Muscle of leg (tissue), 11 donors: ENCODE data around the gene CRAMP1. TPM values are rescaled to one million over a fixed set of nuclear protein-coding genes. Genes with fewer than 3 reads are reported as not detected.

Source experiments
- DNase-seq: peaks from one replicate; pipeline ENCODE4 v3.0.0; 2013
- H3K27ac ChIP-seq: one replicate; pipeline ENCODE4 v1.5.1; 2013; ENCODE audit warnings: mild to moderate bottlenecking, low read length, control low read depth
- H3K27me3 ChIP-seq: one replicate; pipeline ENCODE4 v1.6.1; 2013; ENCODE audit warnings: low read length; ENCODE audit not compliant: control insufficient read depth, insufficient read depth
- H3K36me3 ChIP-seq: one replicate; pipeline ENCODE4 v1.6.1; 2013; ENCODE audit warnings: low read length; ENCODE audit not compliant: control insufficient read depth, insufficient read depth
- H3K4me1 ChIP-seq: one replicate; pipeline ENCODE4 v1.6.1; 2013; ENCODE audit warnings: low read length; ENCODE audit not compliant: control insufficient read depth, insufficient read depth
- H3K4me3 ChIP-seq: one replicate; pipeline ENCODE4 v1.5.1; 2013; ENCODE audit warnings: low read length, control low read depth
- H3K9me3 ChIP-seq: replicated peaks from 2 replicates; pipeline ENCODE4 v1.6.1; 2013; ENCODE audit warnings: low read depth, low read length; ENCODE audit not compliant: control insufficient read depth
- WGBS: methylation state at CpG from one replicate; pipeline ENCODE4 v1.1.5; 2013; ENCODE audit warnings: missing lambda C conversion rate; ENCODE audit not compliant: insufficient coverage; 5-methylcytosine and 5-hydroxymethylcytosine counted together
- polyA plus RNA-seq, 8 donors: library from polyadenylated mRNA; unstranded; fragments of 120-200 nt; gene quantifications; one replicate each; pipeline versions ENCODE4 v1.2.1 to v1.2.3, GENCODE V29; 2013; ENCODE audit warnings: inconsistent platforms in 1 of 8, low replicate concordance in 1 of 8; ENCODE audit not compliant: insufficient read length in 8 of 8, insufficient read depth in 1 of 8
- total RNA-seq: library from RNA; stranded (reverse); fragments of 120-200 nt; gene quantifications from one replicate; pipeline ENCODE4 v1.2.4, GENCODE V29; 2013

CRAMP1 gene
- total and polyA plus RNA-seq, 9 donors, result 7.2 to 19.1 (median 14.0) TPM

DNA sequence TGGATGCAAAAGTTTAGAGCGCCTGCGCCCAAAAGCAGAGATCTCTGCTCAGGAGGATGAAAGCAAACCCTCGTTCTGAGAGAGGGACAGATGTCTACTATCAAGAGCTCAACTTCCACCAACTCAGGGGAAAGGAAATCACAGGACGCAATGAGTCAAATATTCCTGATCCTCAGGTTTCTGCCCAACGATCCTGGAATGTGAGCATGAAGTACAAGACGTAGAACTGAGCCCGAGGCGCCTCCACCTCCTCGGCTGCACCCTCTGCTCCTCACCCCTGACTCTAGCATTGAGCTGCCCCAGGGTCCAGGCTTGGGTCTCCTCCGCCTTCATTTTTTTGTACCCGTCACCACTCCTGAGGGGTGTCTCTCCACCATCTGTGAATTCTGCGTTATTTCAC lies 15.6 kb upstream of the CRAMP1 start:
- Histone ChIP-seq H3K27me3 (no peaks in the 10 kb centered on the region), H3K27ac (no peak overlapping the region), H3K9me3 (no peaks in the 10 kb centered on the region), H3K4me1 (no peaks in the 10 kb centered on the region), H3K4me3 (no peak overlapping the region), H3K36me3 (peaks cover 4% of the 10 kb centered on the region)
- DNase-seq, result no peak
- WGBS, result 90% methylated on average over 7 of the region's 12 CpGs

DNA sequence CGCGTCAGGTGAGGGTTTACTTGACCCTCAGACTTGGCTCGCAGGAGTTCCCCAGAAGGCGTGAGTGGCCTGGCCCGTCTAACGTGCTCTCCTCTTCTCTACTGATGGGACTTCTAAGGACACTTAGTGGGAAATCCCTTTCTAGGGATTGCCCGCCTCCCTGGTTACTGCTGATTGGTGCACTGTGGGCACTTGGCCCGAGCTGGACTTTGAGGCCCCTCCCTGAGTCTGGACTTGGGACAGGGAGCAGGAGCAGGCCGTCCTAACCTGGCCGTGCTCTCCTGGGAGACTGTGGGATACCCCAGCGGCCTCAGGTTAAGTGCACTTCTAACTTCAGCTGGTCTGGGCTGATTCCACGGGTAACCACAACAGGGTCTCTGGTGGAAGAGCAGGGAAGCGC lies 15.0 kb upstream of the CRAMP1 start:
- no peak for DNase-seq
- Histone ChIP-seq H3K27me3 (no peaks in the 10 kb centered on the region), H3K4me1 (no peaks in the 10 kb centered on the region), H3K9me3 (no peaks in the 10 kb centered on the region), H3K27ac (no peak overlapping the region), H3K36me3 (peaks cover 10% of the 10 kb centered on the region), H3K4me3 (no peak overlapping the region)
- WGBS, result 85% methylated on average over 9 of the region's 13 CpGs

DNA sequence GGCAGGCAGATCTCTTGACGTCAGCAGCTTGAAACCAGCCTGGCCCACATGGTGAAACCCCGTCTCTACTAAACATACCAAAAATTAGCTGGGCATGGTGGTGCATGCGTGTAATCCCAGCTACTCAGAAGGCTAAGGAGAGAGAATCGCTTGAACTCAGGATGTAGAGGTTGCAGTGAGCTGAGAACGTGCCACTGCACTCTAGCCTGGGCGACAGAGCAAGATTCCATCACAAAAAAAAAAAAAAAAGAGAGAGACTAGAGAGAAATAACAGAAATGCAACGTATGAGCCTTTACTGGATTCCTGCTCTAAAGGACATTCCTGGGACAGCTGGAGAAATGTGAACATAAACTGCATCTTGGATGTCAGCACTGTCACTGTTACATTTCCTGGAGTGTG lies 11.1 kb upstream of the CRAMP1 start:
- H3K27ac ChIP-seq, result no peak overlapping the region
- no peaks in the 10 kb centered on the region for H3K4me1 ChIP-seq
- no peaks in the 10 kb centered on the region for H3K9me3 ChIP-seq
- peaks cover 16% of the 10 kb centered on the region for H3K36me3 ChIP-seq
- WGBS, result 90% methylated on average over 3 of the region's 7 CpGs
- H3K27me3 ChIP-seq, result no peaks in the 10 kb centered on the region
- H3K4me3 ChIP-seq, result no peak overlapping the region
- no peak for DNase-seq

DNA sequence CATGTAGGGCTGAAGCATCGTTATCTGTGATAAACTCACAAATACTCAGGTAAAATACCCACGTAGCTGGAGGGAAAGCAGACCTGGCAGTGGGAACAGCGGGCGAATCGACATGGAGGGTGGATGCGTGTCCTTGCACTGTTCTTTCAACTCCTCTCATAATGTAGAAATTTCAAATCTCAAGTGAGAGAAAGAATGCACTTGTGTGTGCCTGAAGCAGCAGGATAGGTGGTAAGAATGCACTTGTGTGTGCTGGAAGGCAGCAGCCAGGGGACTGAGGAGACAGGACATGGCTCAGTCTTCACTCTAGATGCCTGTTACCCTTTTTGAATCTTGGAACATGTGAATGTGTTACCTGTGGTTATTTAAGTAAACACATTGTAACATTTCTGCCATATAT lies 10.7 kb upstream of the CRAMP1 start:
- H3K27me3 ChIP-seq, result no peaks in the 10 kb centered on the region
- WGBS, result no CpG with 5 or more reads among the region's 6 CpGs
- H3K4me3 ChIP-seq, result no peak overlapping the region
- peaks cover 20% of the 10 kb centered on the region for H3K36me3 ChIP-seq
- no peak for DNase-seq
- H3K27ac ChIP-seq, result no peak overlapping the region
- H3K9me3 ChIP-seq, result no peaks in the 10 kb centered on the region
- H3K4me1 ChIP-seq, result no peaks in the 10 kb centered on the region

DNA sequence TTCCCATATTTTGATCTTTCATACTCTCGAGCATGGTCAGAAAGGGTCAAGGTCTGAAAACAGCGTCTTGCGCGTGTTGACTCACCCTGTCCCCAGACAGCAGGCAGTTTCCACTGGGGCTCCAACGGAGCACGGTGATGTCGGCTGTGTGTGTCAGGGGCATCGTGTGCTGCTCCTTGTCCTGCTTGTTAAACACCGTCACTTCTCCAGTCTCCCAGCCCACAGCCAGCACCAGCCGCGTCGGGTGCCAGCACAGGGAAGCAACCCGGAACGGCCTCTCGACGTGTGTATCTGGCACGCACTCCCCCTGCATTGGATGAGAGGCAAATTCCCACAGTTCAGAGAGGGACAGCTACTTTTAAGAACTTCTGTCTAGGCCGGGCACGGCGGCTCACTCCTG lies 9.9 kb upstream of the CRAMP1 start:
- Histone ChIP-seq H3K36me3 (peaks cover 21% of the 10 kb centered on the region), H3K27ac (no peak overlapping the region)
- no peak for DNase-seq

DNA sequence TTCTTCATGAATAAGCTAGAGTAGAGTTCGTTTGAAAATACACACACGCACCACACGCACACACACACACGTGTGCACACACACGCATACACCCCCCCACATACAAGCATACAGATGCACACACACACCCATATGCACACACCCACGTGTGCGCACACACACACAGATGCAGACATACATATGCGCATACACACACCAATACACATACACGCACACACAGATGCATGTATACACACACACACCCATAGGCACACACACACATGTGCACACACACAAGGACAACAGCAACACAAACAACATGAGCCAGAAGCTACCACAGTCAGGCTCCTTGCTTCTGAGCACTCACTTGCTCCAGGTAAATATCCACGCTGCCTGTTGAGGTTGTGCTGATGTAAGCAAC lies 5.4 kb upstream of the CRAMP1 start:
- H3K4me1 ChIP-seq, result peaks cover 18% of the 10 kb centered on the region
- no peaks in the 10 kb centered on the region for H3K9me3 ChIP-seq
- no peak for DNase-seq
- H3K36me3 ChIP-seq, result peaks cover 19% of the 10 kb centered on the region
- H3K27ac ChIP-seq, result no peak overlapping the region
- 93% methylated on average over 9 of the region's 10 CpGs for WGBS
- no peak overlapping the region for H3K4me3 ChIP-seq
- no peaks in the 10 kb centered on the region for H3K27me3 ChIP-seq

More for the DNA sequence above, 9.9 kb upstream of the CRAMP1 start:
- WGBS, result 93% methylated on average over 19 of the region's 20 CpGs
- Histone ChIP-seq H3K4me3 (no peak overlapping the region), H3K27me3 (no peaks in the 10 kb centered on the region), H3K9me3 (no peaks in the 10 kb centered on the region), H3K4me1 (no peaks in the 10 kb centered on the region)

DNA sequence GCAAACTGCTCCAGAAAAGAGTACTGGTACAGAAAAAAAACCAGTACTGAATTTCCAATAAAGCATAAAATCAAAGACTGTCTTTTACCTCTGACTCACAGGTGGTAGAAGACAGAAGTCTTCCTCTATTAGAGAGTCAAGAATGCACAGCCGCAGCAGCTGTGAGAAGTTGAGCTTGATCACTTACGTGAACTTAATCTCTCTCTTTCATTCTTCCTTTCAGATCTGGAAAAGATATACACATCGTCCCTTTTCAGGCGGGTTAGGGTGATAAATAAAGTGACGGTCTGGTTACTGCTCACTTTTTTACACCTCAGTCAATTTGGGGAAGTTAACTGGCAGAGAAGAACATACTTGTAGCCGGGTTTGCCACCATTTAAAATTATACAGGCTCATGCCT lies 4.2 kb upstream of the CRAMP1 start:
- no peak overlapping the region for H3K27ac ChIP-seq
- H3K27me3 ChIP-seq, result no peaks in the 10 kb centered on the region
- no peaks in the 10 kb centered on the region for H3K9me3 ChIP-seq
- no peak for DNase-seq
- WGBS, result 60% methylated on average over 1 of the region's 6 CpGs
- H3K4me3 ChIP-seq, result no peak overlapping the region
- H3K4me1 ChIP-seq, result peaks cover 22% of the 10 kb centered on the region
- peaks cover 13% of the 10 kb centered on the region for H3K36me3 ChIP-seq

DNA sequence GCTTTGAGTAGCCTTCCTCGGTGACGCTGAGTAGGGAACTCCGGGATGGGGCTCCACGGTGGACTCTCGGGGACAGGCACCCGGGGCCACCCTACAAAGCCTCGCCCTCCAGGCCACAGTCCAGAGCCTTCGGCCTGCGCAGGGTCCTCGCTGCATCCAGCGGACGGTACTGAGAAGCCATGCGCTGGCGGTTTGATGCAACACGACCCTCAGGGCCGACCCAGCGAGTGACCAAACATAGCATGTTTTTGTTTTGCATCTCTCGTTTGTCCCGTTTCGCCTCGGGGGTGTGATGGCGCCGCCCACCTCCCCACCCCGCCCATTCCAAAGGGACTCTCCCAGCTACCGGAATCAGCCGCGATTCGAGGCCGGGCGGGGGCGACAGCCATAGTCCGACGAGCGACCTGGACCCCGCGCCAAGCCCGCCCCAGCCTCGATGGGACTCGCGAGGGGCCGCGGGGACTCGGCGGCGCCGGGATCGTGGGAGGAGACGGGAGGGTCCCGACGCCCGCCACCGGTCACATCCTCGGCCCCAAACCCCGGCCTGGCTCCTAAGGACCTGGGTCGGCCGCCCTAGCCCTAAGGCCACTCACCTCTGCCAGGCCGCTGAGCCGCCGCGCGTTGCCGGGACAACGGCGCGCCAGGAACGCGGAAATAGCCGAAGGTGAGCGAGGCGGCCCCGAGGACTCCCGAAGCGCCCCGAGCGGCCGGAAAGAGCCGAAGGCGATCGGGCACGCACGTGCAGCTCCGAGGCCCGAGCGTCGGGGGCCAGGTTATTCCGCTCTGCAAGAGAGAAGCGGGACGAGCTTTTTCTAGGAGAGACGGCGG lies 1.9 kb upstream of the CRAMP1 start:
- Histone ChIP-seq H3K4me1 (peaks cover 36% of the 10 kb centered on the region), H3K27me3 (no peaks in the 10 kb centered on the region), H3K36me3 (peaks cover 13% of the 10 kb centered on the region), H3K4me3 (peak overlapping the region; percentile 66), H3K9me3 (no peaks in the 10 kb centered on the region), H3K27ac (peak overlapping the region; percentile 87)
- under 1% methylated on average over 89 of the region's 90 CpGs for WGBS
- DNase-seq, result peak; percentile 95

DNA sequence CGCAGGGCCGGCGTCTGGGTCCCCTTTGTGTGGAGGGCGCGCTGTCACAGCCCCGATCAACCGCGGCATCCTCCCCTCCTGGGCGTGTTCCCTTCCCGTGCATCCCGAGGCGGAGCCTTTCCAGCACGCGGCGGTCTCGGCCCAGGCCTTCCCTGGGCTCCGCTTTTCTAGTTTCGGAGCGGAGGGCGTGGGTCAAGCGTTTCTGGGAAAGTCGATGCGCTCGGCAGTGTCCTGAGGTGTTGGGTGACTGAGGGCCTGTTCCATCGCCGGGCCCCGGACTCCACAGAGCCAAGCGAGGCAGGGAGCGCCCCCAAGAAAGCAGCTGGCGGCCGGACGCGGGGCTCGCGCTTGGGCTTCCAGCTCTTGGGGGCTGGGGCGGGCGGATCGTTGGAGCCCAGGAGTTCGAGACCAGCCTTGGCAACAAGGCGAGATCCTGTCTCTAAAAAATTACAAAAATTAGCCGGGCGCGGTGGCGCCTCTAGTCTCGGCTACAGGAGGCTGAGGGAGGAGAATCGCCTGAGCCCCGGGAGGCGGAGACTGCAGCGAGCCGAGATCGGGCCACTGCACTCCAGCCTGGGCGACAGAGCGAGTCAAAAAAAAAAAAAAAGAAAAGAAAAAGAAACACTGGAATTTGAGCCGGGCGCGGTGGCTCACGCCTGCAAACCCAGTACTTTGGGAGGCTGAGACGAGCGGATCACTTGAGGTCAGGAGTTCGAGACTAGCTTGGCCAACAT lies 1.1 kb upstream of the CRAMP1 start:
- no peak for DNase-seq
- peak overlapping the region; percentile 66 for H3K4me3 ChIP-seq
- no peaks in the 10 kb centered on the region for H3K9me3 ChIP-seq
- H3K4me1 ChIP-seq, result peaks cover 39% of the 10 kb centered on the region
- peak overlapping the region; percentile 87 for H3K27ac ChIP-seq
- WGBS, result 2% methylated on average over 49 of the region's 60 CpGs
- no peaks in the 10 kb centered on the region for H3K27me3 ChIP-seq
- H3K36me3 ChIP-seq, result peaks cover 8% of the 10 kb centered on the region

DNA sequence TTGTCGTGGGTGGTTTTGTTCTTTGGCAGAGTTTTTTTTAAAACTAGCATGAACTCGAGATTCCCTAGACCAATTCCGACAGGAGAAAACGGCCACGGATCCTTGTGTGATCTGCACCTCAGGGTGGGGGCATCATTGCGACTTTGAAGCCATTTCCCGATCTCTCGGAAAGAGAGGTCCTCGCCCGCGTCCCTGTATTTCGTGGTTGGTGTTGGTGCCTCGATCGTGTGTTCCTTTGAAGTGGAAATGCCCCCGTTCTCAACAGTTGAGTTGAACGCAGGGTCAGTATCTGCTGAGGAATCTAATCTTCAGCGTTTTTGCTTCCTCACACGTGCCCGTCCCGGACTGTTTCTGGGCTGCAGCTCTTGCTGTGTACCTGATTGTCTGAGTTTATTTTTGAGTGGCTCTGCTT lies 1.1 kb downstream of the CRAMP1 start:
- Histone ChIP-seq H3K27ac (peak overlapping the region; percentile 42), H3K27me3 (no peaks in the 10 kb centered on the region), H3K4me1 (peaks cover 43% of the 10 kb centered on the region), H3K4me3 (peak overlapping the region; percentile 71), H3K9me3 (no peaks in the 10 kb centered on the region), H3K36me3 (peaks cover 17% of the 10 kb centered on the region)
- DNase-seq, result peak; percentile 12
- WGBS, result 4% methylated on average over 20 of the region's 20 CpGs
